NCI-H1092 treated with DMSO at 0.1 percent for 48 hours (cell line): ENCODE data around the gene LDLRAD3.

Experiments used
- DNase-seq: peaks from one replicate; lab custom pipeline; 2025; lab: John Stamatoyannopoulos, UW

Gene LDLRAD3

DNA sequence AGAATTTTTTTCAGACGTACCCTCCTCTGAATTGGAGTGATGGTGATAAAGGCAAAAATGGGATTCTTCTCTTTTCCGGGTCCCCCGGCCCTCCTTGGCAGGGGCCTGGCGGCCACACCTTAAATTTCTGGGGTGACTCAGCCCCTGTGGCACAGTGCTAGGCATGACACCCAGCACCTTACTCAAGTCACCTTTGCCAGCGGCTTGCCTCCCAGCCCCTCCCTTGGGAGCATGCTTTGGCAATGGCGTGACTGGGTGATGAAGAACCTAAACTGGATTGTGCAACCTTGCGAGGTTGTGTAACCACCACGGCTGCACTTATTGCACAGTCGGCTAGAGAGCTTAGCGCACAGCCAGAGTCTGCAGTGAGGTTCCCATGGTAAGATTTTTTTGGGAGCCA, 16.2 kb upstream of the LDLRAD3 start:
- no peak for DNase-seq

DNA sequence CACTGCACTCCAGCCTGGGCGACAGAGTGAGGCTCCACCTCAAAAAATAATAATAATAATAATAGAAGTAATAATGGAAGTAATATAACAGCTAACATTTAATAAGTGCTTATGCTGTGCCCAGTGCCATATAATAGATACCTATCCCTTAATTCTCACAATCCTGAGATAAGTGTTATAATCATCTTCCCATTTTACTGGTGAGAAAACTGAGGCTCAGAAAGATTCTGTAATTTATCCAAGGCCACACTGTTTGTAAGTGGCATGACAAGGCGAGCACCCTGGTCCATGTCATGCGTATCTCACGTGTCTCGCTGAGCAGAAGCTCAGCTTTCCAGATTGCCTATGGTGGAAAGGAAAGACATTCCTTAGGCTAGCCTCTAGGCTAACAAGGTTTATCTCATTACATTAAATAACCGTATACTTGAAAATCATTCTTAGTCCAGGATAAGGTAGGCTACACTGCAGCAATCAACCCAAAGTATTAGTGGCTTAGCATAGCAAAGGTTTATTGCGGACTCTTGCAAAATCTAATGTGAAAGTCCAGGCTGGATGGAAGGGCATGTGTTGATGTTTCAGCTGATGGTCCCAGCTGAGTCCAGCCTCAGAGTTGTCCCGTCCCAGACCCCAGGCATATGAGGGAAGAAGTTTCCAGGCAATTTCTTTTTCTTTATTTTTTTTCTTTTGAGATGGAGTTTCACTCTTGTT, 15.0 kb upstream of the LDLRAD3 start:
- no peak for DNase-seq

GRCh38 chr11:35930466-35930865, 13.4 kb upstream of the LDLRAD3 start:
- DNase-seq: no peak

- DNase-seq: no peak
These were observed 11.7 kb upstream of the LDLRAD3 start for GRCh38 chr11:35932121-35932520.

GRCh38 chr11:35932681-35933319, 11.1 kb upstream of the LDLRAD3 start:
- no peak for DNase-seq

- no peak for DNase-seq
These were observed 10.5 kb upstream of the LDLRAD3 start for GRCh38 chr11:35933320-35933871.

DNA sequence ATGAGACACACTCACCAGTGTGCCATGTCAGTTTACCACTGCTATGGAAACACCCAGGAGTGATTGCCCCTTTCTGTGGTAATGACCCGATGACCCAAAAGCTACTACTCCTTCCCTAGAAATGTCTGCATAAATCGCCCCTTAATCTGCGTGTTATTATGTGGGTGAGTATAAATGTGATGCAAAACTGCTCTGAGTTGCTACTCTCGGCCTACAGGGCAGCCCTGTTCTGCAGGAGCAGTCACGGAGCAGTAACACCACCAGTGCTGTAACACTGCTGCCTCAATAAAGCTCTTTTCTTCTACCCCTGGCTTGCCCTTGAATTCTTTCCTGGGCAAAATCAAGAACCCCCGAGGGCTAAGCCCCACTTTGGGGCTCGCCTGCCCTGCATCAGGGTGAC, 9.6 kb upstream of the LDLRAD3 start:
- DNase-seq: no peak

GRCh38 chr11:35934981-35935380, 8.9 kb upstream of the LDLRAD3 start:
- DNase-seq: no peak

- no peak for DNase-seq
These were observed 8.5 kb upstream of the LDLRAD3 start for GRCh38 chr11:35935390-35935789.

- DNase-seq: no peak
These were observed 6.8 kb upstream of the LDLRAD3 start for GRCh38 chr11:35937111-35937510.

GRCh38 chr11:35937700-35938099, 6.2 kb upstream of the LDLRAD3 start:
- no peak for DNase-seq

- no peak for DNase-seq
These were observed 5.6 kb upstream of the LDLRAD3 start for GRCh38 chr11:35938231-35938630.

- no peak for DNase-seq
These were observed 553 bp upstream of the LDLRAD3 start for GRCh38 chr11:35943309-35943708.

DNA sequence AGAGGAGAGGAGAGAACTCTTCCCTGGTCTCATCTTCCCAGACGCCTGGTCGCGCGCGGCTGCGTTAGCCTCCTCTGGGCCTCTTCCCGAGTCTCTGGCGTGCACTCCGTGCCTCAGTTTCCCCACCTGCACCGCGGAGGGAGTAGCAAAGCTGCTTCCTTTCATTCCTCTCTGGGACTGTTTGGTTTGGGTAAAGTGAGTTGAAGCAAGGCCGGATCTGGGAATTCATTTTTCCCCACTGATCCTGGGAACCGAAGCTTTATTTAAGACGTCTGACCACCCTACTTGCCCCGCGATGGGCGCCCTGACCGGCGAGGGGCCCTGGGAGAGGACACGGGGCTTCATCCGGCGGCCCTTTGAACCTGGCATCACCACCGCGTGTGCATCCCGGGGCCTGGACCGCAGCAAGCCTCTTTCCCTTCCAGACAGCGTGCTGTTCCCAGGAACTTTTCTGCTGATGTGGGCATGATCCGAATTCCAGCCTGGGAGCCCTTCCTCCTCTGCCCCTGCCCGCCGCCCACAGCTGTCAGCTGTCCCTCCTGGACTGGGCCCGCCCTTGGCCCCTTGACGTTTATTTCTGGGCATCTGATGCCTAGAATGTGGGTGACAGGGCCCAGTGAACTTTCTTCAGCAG, 758 bp downstream of the LDLRAD3 start:
- no peak for DNase-seq

DNA sequence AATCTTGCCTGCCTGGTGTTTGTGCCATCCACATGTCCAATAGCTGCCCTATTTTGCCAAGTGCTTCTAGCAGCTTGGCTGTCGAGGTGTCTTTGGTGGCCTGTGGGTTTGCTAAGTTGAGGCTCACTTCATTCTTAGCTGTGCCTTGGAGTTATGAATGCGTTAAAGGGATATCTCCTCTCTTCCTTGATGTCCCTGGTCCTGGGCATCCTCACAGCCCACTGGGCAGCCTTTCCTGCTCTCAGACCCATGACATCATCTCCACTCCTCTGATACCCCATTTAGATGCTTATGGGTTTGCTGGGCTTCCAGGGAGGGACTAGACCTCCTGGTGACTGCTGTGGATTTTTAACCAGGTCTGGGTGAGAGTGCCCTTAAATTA, 1.3 kb downstream of the LDLRAD3 start:
- DNase-seq: no peak

DNA sequence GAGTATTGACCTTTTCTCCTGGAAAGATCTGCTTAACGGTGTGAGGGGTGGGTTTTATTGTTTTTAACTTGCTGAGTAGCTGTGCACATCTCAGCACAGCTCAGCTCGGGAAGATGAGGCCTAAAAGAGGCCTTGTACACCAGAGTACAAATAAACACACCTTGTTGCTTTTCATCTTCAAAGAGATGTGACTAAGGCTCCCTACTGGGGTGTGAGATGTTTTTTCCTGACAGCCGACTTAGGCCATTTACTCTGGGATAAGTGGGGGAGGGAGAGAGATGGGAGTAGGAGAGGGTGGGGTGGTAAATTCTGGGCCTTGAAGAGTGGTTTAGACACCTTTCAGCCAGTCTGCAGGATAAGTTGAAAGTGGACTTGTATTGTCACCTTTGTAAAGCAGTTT, 2.9 kb downstream of the LDLRAD3 start:
- DNase-seq: no peak

DNA sequence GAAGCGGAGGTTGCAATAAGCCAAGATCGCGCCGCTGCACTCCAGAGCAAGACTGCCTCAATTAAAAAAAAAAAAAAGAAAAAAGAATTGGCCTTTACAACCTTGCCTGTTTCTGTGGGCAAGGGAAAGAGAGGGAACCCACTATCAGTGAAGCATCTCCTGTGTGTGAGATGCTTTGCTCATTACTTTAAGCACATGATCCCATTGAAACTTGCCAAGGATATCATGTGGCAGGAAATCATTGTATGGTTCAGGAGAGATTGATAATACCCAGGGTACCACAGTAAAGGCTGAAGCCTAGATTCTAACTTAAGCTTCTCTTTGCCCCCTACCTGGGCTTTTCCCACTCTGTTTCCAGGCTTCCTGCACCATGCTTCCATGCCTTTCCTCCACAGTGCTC, 3.6 kb downstream of the LDLRAD3 start:
- no peak for DNase-seq

DNA sequence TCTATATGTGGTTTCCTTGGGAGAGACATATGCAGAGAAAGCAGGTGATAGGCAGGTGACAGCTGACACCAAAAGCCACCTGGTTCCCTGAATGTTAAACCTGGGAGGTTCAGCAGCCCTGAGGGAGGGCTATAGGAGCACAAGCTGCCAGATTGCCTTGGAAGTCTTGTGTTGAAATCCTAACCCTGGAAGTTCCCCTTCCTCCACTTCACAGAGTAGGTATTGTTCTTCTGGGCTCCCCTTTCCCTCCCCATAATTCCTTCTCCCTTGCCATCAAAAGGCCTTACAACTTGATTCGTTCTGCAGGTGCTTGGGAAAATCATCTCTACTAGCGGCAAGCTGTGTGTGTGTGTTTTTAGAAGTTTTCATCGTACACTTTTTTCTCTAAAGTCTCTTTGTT, 5.4 kb downstream of the LDLRAD3 start:
- DNase-seq: no peak

DNA sequence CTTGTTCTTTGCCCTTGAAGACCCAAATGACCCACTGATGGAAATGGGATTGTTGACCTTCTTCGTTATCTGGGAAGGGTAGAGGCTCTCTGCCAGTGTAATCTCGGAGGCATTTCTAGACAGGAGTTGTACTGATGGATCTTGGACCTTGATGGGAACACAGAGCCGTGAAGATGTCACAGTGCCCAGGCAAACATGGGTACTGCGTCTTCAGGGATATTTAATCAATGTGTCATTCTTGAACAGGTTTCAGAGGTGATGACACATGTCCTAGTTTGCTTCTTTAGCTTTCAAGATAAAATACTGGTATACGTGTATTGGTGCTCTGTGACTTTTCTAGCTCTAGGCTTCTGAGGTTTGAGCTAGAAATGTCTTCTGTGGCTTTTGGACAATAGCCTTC, 6.2 kb downstream of the LDLRAD3 start:
- DNase-seq: no peak

GRCh38 chr11:35951680-35952079, 7.8 kb downstream of the LDLRAD3 start:
- DNase-seq: peak; percentile 18

DNA sequence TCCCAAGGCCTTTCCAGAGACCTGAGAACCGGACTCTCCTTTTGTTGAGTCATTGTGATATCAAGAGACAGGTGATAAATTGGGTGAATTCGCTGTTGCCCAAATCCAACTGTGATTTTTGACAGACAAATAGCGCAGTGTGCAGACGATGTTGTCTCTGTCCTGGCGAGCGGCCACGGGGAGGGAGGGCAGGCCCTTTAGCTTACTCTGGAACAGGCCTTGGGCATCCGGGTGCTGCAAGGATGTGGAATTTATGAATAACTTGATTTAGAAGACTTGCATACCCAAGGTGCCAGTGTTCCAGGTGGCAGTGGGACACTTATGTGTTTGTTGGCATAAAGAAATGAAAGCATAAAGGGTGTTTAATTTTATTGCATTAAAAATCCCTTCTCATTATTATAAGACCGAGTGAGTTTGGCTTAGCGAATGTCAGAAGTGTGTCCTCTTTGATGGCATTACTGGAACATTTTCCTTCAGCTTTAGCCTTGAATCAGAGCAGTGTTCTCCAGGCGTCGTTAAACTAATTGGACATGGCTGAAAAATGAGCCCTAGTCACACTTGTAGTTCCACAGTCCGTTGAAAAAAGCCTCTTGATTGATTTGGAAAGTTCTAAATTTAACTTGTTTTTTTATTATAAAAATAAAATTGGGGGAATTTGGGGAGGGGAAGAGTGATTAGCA, 9.4 kb downstream of the LDLRAD3 start:
- peak; percentile 16 for DNase-seq

GRCh38 chr11:35954205-35954604, 10.3 kb downstream of the LDLRAD3 start:
- no peak for DNase-seq

GRCh38 chr11:35955636-35956035, 11.8 kb downstream of the LDLRAD3 start:
- no peak for DNase-seq
